HEK293 (cell line): ENCODE measurements around the gene CISD1.

Source experiments
- CTCF ChIA-PET: fragments of 350-600 bp; formaldehyde crosslinking; extraction: SDS; loops from one replicate; lab custom pipeline; 2021; ENCODE audit warnings: antibody characterized with exemption; lab: Yijun Ruan, JAX
- POLR2A ChIA-PET: fragments of 300-600 bp; formaldehyde crosslinking; extraction: SDS; loops from one replicate; lab custom pipeline; 2020; ENCODE audit warnings: antibody characterized with exemption, inconsistent platforms; lab: Yijun Ruan, JAX
- H3K27ac ChIP-seq: fragments of 200-500 bp; sonication (Bioruptor generic); 2 replicates; pipeline ENCODE4 v1.5.1; 2014; ENCODE audit warnings: low read depth, low read length, control low read depth, inconsistent platforms; ENCODE audit errors: extremely low read depth
- H3K36me3 ChIP-seq, 2 experiments: fragments of 200-500 bp in 1 of 2; sonication (Bioruptor generic) in 1 of 2; 1 replicate in 1 of 2; 2 replicates in 1 of 2; pipeline ENCODE4 v1.5.1; 2014 to 2017; ENCODE audit warnings: inconsistent platforms in 2 of 2, low read length in 2 of 2; ENCODE audit not compliant: control insufficient read depth in 2 of 2, insufficient read depth in 1 of 2
- H3K4me1 ChIP-seq: fragments of 200-500 bp; sonication (Bioruptor generic); 2 replicates; pipeline ENCODE4 v1.5.1; 2014; ENCODE audit warnings: mild to moderate bottlenecking, low read length, inconsistent platforms; ENCODE audit not compliant: control insufficient read depth, insufficient read depth
- H3K4me3 ChIP-seq: 2 replicates; pipeline ENCODE4 v1.5.1; 2011; ENCODE audit warnings: low read depth, mild to moderate bottlenecking, control low read depth, low read length, moderate library complexity
- H3K9me3 ChIP-seq: fragments of 200-500 bp; sonication (Bioruptor generic); 2 replicates; pipeline ENCODE4 v1.5.1; 2014; ENCODE audit warnings: low read depth, low read length, inconsistent platforms; ENCODE audit not compliant: control insufficient read depth, insufficient read depth
- FEZF1 ChIP-seq: fragments of 450-650 bp; formaldehyde crosslinking; IDR thresholded peaks from 2 replicates; pipeline ENCODE4 v1.5.1; 2016; ENCODE audit warnings: missing biosample characterization, missing genetic modification characterization
- HOXA7 ChIP-seq: sonication (generic); formaldehyde crosslinking; IDR thresholded peaks from 2 replicates; pipeline ENCODE4 v1.8.1; 2022; ENCODE audit warnings: missing genetic modification reagents, borderline replicate concordance
- KLF8 ChIP-seq: fragments of 450-650 bp; formaldehyde crosslinking; IDR thresholded peaks from 2 replicates; pipeline ENCODE4 v1.5.1; 2016; ENCODE audit warnings: missing biosample characterization, missing genetic modification characterization
- ZBTB7A ChIP-seq: fragments of 450-650 bp; formaldehyde crosslinking; IDR thresholded peaks from 2 replicates; pipeline ENCODE4 v1.5.1; 2016; ENCODE audit warnings: low read depth, missing biosample characterization, missing genetic modification characterization
- ZIC2 ChIP-seq: fragments of 450-650 bp; formaldehyde crosslinking; IDR thresholded peaks from 2 replicates; pipeline ENCODE4 v1.5.1; 2016; ENCODE audit warnings: missing biosample characterization, missing genetic modification characterization
- ZNF175 ChIP-seq: fragments of 450-650 bp; formaldehyde crosslinking; IDR thresholded peaks from 2 replicates; pipeline ENCODE4 v1.5.1; 2016; ENCODE audit warnings: missing biosample characterization, missing genetic modification characterization
- ZNF23 ChIP-seq: fragments of 450-650 bp; formaldehyde crosslinking; IDR thresholded peaks from 2 replicates; pipeline ENCODE4 v1.5.1; 2016; ENCODE audit warnings: missing biosample characterization, missing genetic modification characterization, borderline replicate concordance
- ZNF266 ChIP-seq: fragments of 450-650 bp; formaldehyde crosslinking; IDR thresholded peaks from 2 replicates; pipeline ENCODE4 v1.5.1; 2016; ENCODE audit warnings: missing biosample characterization, missing genetic modification characterization, low read depth
- ZNF335 ChIP-seq: fragments of 450-650 bp; formaldehyde crosslinking; conservative IDR thresholded peaks from 2 replicates; pipeline ENCODE4 v1.5.1; 2016; ENCODE audit warnings: missing biosample characterization, missing genetic modification characterization
- ZNF341 ChIP-seq: fragments of 450-650 bp; formaldehyde crosslinking; IDR thresholded peaks from 2 replicates; pipeline ENCODE4; 2016; ENCODE audit warnings: low read depth, missing biosample characterization, missing genetic modification characterization
- ZNF510 ChIP-seq: fragments of 450-650 bp; formaldehyde crosslinking; IDR thresholded peaks from 2 replicates; pipeline ENCODE4 v1.5.1; 2018; ENCODE audit warnings: mild to moderate bottlenecking, missing genetic modification characterization, missing biosample characterization; ENCODE audit not compliant: insufficient replicate concordance
- ZNF571 ChIP-seq: fragments of 450-650 bp; formaldehyde crosslinking; IDR thresholded peaks from 2 replicates; pipeline ENCODE4 v1.5.0; 2017; ENCODE audit warnings: missing biosample characterization, missing genetic modification characterization
- ZNF585B ChIP-seq: fragments of 450-650 bp; formaldehyde crosslinking; IDR thresholded peaks from 2 replicates; pipeline ENCODE4 v1.5.1; 2016; ENCODE audit warnings: missing biosample characterization, missing genetic modification characterization
- ZNF654 ChIP-seq: fragments of 450-650 bp; formaldehyde crosslinking; IDR thresholded peaks from 2 replicates; pipeline ENCODE4 v1.5.1; 2016; ENCODE audit warnings: low read depth, missing biosample characterization, missing genetic modification characterization
- ZNF707 ChIP-seq: fragments of 450-650 bp; formaldehyde crosslinking; IDR thresholded peaks from 2 replicates; pipeline ENCODE4 v1.5.1; 2016; ENCODE audit warnings: missing biosample characterization, missing genetic modification characterization
- ZSCAN16 ChIP-seq: fragments of 450-650 bp; formaldehyde crosslinking; IDR thresholded peaks from 2 replicates; pipeline ENCODE4 v1.5.1; 2016; ENCODE audit warnings: missing biosample characterization, missing genetic modification characterization
- TF ChIP-seq, protein P1 (sequence below): fragments of 450-650 bp; formaldehyde crosslinking; IDR thresholded peaks from 2 replicates; pipeline ENCODE4 v1.5.1; 2016; ENCODE audit warnings: missing biosample characterization, missing genetic modification characterization, borderline replicate concordance
- TF ChIP-seq, protein P2 (sequence below): fragments of 450-650 bp; formaldehyde crosslinking; IDR thresholded peaks from 2 replicates; pipeline ENCODE4 v1.5.1; 2017; ENCODE audit warnings: missing biosample characterization, missing genetic modification characterization
- TF ChIP-seq, protein P3 (sequence below): fragments of 450-650 bp; formaldehyde crosslinking; IDR thresholded peaks from 2 replicates; pipeline ENCODE4 v1.5.1; 2016; ENCODE audit warnings: missing biosample characterization, missing genetic modification characterization
- TF ChIP-seq, protein P4 (sequence below): fragments of 450-650 bp; formaldehyde crosslinking; IDR thresholded peaks from 2 replicates; pipeline ENCODE4 v1.5.1; 2017; ENCODE audit warnings: missing biosample characterization, missing genetic modification characterization

Gene CISD1

DNA sequence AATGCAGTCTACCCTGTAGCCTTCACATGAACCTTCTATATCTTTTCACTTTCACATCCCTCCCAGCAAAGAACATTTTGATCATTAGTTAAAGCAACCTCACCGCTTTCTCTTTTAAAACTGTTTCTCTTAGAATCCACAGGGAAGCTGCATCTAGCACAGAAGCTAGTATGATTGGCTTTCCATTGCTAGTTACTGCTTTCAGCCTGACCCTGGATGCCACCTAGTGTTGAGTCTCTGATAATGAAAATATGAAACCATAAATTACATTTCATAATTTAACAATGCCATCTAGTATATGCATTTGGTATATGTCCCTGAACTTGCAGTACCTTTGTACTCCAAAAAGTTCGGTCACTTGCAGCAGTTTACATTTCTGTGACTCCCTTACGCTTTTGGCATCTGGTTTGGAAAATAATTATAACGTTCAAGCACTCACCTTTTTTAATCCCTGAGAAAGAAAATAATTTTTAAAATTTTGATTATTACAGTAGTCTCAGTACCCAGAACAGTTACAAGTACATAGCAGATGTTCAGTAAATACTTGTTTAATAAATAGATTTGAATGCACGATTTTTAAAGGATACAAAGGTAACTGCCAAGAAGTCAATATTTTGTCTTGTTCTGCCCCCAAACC lies 22.7 kb downstream of the CISD1 start (continued):
- no peak for TF ChIP-seq KLF8
- no peak for TF ChIP-seq ZIC2 (tag by site-specific recombination)
- no peak for TF ChIP-seq ZNF571 (tag by site-specific recombination)

DNA sequence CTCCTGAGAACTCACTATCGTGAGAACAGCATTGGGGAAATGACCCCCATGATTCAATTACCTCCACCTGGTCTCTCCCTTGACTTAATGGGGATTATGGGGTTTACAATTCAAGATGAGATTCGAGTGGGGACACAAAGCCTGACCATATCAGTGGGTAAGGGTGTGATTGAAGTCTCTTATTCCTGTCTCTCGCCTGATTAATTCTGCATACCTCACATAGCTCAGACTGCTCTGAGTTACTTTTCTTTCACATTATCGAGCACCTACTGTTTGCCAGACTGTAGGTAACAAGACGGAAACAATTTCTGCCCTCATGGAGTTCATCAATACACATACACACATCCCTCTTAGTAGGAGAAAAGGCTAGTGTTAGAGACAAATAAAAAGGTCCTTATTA lies 25.0 kb downstream of the CISD1 start:
- ChIA-PET POLR2A (interaction anchor here (1.2 kb wide), 1 partner anchor 25 kb away, joined by 3 read pairs; the partner anchor contains the start of gene CISD1), CTCF (interaction anchor here (0.6 to 3.5 kb wide), 2 partner anchors 91 to 117 kb away, joined by 3 to 24 read pairs; no protein-coding TSS in a partner anchor)
- TF ChIP-seq ZBTB7A (tag by site-specific recombination): no peak
- H3K27ac ChIP-seq: no peak overlapping the region
- no peak overlapping the region for H3K4me3 ChIP-seq
- H3K4me1 ChIP-seq: no peaks in the 10 kb centered on the region
- peaks cover 0 to 3% of the 10 kb centered on the region in 2 experiments; a peak in 1 of 3 replicates for H3K36me3 ChIP-seq
- H3K9me3 ChIP-seq: no peaks in the 10 kb centered on the region

DNA sequence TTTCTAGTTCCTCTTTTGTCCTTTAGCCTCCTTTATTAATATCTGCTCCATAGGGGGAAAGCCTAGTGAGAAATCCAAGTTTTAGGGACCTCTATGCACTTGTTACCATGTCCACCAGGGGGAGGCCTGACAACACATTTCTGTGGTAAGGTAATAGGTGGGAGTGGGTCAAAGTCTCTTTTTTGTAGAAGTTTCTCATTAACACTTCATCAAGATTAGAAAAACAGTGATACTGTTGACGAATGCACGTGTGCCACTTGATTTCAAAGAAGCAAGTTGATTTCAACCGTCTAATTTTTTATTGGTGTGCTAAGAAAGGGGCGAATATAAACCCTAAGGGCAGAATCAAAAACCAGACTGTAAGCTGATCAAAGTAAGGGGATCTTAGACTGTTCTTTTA lies 30.6 kb downstream of the CISD1 start:
- no peak overlapping the region for H3K27ac ChIP-seq
- H3K9me3 ChIP-seq: no peaks in the 10 kb centered on the region
- no peaks in the 10 kb centered on the region for H3K36me3 ChIP-seq
- TF ChIP-seq ZNF654 (tag by site-specific recombination): peak; percentile 73
- TF ChIP-seq, protein P1, sequence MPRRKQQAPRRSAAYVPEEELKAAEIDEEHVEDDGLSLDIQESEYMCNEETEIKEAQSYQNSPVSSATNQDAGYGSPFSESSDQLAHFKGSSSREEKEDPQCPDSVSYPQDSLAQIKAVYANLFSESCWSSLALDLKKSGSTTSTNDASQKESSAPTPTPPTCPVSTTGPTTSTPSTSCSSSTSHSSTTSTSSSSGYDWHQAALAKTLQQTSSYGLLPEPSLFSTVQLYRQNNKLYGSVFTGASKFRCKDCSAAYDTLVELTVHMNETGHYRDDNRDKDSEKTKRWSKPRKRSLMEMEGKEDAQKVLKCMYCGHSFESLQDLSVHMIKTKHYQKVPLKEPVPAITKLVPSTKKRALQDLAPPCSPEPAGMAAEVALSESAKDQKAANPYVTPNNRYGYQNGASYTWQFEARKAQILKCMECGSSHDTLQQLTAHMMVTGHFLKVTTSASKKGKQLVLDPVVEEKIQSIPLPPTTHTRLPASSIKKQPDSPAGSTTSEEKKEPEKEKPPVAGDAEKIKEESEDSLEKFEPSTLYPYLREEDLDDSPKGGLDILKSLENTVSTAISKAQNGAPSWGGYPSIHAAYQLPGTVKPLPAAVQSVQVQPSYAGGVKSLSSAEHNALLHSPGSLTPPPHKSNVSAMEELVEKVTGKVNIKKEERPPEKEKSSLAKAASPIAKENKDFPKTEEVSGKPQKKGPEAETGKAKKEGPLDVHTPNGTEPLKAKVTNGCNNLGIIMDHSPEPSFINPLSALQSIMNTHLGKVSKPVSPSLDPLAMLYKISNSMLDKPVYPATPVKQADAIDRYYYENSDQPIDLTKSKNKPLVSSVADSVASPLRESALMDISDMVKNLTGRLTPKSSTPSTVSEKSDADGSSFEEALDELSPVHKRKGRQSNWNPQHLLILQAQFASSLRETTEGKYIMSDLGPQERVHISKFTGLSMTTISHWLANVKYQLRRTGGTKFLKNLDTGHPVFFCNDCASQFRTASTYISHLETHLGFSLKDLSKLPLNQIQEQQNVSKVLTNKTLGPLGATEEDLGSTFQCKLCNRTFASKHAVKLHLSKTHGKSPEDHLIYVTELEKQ (tag by site-specific recombination): no peak
- TF ChIP-seq FEZF1 (tag by site-specific recombination): peak; percentile 51; the same call in 1 of the 2 replicates
- TF ChIP-seq, protein P2, sequence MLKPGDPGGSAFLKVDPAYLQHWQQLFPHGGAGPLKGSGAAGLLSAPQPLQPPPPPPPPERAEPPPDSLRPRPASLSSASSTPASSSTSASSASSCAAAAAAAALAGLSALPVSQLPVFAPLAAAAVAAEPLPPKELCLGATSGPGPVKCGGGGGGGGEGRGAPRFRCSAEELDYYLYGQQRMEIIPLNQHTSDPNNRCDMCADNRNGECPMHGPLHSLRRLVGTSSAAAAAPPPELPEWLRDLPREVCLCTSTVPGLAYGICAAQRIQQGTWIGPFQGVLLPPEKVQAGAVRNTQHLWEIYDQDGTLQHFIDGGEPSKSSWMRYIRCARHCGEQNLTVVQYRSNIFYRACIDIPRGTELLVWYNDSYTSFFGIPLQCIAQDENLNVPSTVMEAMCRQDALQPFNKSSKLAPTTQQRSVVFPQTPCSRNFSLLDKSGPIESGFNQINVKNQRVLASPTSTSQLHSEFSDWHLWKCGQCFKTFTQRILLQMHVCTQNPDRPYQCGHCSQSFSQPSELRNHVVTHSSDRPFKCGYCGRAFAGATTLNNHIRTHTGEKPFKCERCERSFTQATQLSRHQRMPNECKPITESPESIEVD (tag by site-specific recombination): peak; percentile 61
- TF ChIP-seq, all 188 proteins: peak for 3
- POLR2A ChIA-PET: no interaction called here
- H3K4me3 ChIP-seq: no peak overlapping the region
- peaks cover 9% of the 10 kb centered on the region; the same call in 1 of the 2 replicates for H3K4me1 ChIP-seq
- CTCF ChIA-PET: interaction anchor here (0.5 to 4.4 kb wide), 43 partner anchors 8 to 1529 kb away, joined by 3 to 34 read pairs (median 5); partner anchors contain the start of genes TFAM and UBE2D1

DNA sequence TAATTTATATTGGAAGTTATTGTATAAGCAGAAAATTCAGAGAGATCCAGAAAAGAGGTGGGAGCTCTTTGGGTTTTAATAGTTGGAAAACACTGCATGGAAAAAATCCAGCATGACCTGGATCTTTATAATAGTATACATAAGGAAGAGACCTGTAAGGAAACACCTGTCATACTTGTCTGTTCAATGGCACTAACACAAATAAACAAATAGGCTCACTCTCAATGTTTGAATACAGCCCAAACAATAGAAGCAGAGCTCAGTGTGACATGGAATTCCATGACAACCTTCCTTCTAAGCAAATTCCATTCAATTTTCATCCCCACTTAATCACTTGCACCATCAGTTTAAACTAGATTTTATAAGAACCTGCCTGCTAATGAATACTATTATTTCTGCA lies 31.7 kb downstream of the CISD1 start:
- no peak overlapping the region for H3K4me3 ChIP-seq
- no peak for TF ChIP-seq ZNF175
- TF ChIP-seq ZNF266: no peak
- no peak for TF ChIP-seq ZNF707 (tag by site-specific recombination)
- TF ChIP-seq ZNF585B: no peak
- TF ChIP-seq ZSCAN16: no peak
- no peak for TF ChIP-seq ZBTB7A (tag by site-specific recombination)
- no peak for TF ChIP-seq ZNF335
- TF ChIP-seq, protein P3, sequence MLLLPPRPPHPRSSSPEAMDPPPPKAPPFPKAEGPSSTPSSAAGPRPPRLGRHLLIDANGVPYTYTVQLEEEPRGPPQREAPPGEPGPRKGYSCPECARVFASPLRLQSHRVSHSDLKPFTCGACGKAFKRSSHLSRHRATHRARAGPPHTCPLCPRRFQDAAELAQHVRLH (tag by site-specific recombination): no peak
- no peak for TF ChIP-seq ZNF341 (tag by site-specific recombination)
- TF ChIP-seq, protein P4, sequence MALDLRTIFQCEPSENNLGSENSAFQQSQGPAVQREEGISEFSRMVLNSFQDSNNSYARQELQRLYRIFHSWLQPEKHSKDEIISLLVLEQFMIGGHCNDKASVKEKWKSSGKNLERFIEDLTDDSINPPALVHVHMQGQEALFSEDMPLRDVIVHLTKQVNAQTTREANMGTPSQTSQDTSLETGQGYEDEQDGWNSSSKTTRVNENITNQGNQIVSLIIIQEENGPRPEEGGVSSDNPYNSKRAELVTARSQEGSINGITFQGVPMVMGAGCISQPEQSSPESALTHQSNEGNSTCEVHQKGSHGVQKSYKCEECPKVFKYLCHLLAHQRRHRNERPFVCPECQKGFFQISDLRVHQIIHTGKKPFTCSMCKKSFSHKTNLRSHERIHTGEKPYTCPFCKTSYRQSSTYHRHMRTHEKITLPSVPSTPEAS (tag by site-specific recombination): no peak
- no peak for TF ChIP-seq HOXA7
- TF ChIP-seq ZNF510 (tag by site-specific recombination): no peak
- no peak for TF ChIP-seq ZNF23 (tag by site-specific recombination)
- no peak overlapping the region for H3K27ac ChIP-seq
- ChIA-PET CTCF (interaction anchor here (1.0 to 4.4 kb wide), 17 partner anchors 10 to 1078 kb away, joined by 3 to 34 read pairs (median 7); no protein-coding TSS in a partner anchor), POLR2A (interaction anchor here (0.9 kb wide), 1 partner anchor 35 kb away, joined by 3 read pairs; no protein-coding TSS in a partner anchor)
- no peaks in the 10 kb centered on the region for H3K9me3 ChIP-seq
- peaks cover 9% of the 10 kb centered on the region; the same call in 1 of the 2 replicates for H3K4me1 ChIP-seq
- no peaks in the 10 kb centered on the region for H3K36me3 ChIP-seq
